Upper lobe of left lung (tissue), 4 donors: ENCODE measurements around the gene SMYD3.

Experiments
- CTCF ChIP-seq, 6 experiments: fragments of 450-650 bp in 4 of 6; fragments of 200-600 bp in 2 of 6; sonication (generic) in 2 of 6; IDR thresholded peaks; one replicate each; pipeline ENCODE4 v1.5.1; 2016 to 2019; ENCODE audit warnings: antibody characterized with exemption in 6 of 6
- EP300 ChIP-seq, 4 donors: sonication (generic); formaldehyde crosslinking; IDR thresholded peaks; one replicate each; pipeline ENCODE4 v1.5.1; 2017; ENCODE audit warnings: antibody characterized with exemption in 4 of 4, control low read depth in 2 of 4
- POLR2A ChIP-seq, 4 donors: fragments of 450-650 bp; IDR thresholded peaks; one replicate each; pipeline ENCODE4 v1.5.1; 2016 to 2017; ENCODE audit warnings: antibody characterized with exemption in 4 of 4, mild to moderate bottlenecking in 2 of 4
- POLR2AphosphoS5 ChIP-seq, 2 donors: sonication (generic); formaldehyde crosslinking; IDR thresholded peaks; one replicate each; pipeline ENCODE4 v1.5.1; 2017; ENCODE audit warnings: antibody characterized with exemption in 2 of 2

DNA sequence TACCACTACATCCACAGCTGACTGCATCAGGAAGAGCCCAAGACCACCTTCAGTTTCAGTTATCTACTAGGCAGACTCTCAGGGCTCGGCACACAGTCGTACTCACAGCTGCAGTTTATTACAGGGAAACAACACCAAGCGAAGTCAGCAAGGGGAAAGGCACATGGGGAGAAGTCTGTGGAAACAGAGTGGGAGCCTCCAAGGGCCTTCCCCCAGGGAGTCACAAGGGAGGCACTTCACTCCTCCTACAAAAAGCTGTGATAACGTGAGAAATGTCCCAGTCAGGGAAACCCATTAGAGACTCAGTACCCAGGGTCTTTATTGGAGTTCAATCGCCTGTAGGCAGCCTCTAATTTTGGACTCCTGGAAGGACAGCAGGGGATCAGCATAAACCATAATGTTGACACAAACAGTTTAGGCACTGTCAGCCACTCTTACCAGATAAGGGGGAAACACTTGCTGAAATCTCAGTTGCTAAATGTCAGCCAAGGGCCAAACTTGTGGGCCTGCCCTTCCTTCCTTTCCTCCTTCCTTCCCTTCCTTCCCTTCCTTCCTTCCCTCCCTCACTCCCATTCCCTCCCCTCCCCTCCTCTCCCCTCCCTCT, 444.0 kb downstream of the SMYD3 start:
- TF ChIP-seq POLR2A (IDR thresholded peaks at IDR 0.05): no peak
- TF ChIP-seq CTCF (IDR thresholded peaks at IDR 0.05): no peak
- TF ChIP-seq EP300 (IDR thresholded peaks at IDR 0.05): no peak
- TF ChIP-seq POLR2AphosphoS5 (IDR thresholded peaks at IDR 0.05): no peak
